Stimulated activated CD8-positive, alpha-beta memory T cell treated with anti-CD3 and anti-CD28 coated beads, Interleukin-15, amount 100 ng/mL, for 48 hours (primary cell): Measurements from ENCODE around the gene C1orf115.
"Not testable (repeated sequence)": the region's sequence is repeated elsewhere in the genome, so short reads cannot be mapped to it uniquely, and the experiment has no call there.

Experiments
- DNase-seq, 2 donors: peaks; one replicate each; pipeline ENCODE4 v3.0.0-alpha.2; 2020; ENCODE audit warnings: low read depth in 2 of 2

C1orf115 gene

DNA sequence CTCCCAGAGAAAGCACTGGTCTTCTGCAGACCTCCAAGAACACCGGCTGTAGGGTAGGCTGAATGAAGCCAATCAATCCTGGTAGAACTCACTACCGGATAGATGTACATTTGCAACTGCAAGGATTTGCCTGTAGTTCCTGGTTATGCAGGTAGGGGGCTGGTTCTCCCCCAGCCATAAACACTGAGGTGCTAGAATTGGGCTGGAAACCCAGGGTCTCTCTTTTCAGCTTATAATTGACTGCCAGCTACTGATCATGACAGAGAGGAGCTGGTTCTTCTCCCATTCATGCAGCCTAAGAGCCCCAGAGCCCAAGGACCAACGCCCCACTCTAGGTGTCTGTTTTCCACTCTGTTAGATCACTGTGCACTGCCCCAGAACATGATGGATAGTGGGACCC lies 36.5 kb downstream of the C1orf115 start:
- DNase-seq: no peak

DNA sequence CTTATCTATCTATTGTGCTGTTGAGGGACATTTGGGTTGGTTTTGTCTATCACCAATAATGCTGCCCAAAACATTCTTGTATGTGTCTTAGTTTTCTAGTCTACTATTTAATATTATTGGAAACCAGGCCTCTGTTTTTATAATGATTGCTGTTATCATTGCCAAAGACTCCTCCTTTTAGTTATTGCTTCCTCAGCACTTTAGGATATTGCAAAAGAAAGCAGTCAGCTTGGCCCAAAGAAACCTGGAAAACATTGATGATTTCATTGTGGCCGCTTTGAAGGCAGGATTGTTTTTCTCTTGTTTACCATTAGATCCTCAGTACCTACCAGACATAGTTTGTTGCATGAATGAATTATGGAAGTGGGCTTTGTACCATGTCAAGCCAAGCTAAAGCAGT lies 37.4 kb downstream of the C1orf115 start:
- no peak for DNase-seq

DNA sequence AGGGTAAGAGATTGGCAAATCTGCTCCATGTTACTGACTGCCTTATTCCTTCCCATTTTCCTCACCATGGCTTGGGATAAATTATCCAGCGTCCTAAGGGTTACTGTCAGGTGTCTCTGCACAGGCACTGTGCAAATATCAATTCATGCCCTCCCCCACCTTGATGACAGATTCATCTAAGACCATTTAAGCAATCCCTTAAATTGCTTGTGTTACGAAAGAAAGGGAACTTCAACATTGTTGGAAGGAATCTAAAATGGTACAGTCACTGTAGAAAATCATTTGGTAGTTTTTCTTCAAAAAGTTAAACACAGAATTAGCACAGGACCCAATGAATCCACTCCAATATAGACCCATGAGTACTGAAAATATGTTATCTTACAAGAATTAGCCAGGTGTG lies 40.3 kb downstream of the C1orf115 start:
- no peak for DNase-seq

DNA sequence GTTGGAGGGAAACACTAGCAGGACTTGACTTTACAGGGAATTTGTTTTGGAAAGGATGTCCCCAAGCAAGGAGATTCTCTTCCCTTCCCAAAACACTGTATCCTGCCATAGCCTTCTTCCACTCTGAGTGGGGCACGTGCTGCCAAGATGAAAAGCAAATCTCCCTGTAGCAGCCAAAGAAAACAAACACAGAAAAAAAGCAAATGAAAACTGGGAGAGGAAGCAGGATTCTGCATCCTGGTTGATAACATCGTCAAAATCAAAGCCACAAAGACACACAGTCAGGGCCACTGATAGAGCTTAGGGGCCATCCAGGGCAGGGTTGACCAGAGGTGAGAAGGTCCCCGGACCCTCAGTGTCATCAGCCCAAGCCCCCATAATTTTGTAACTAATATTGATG lies 42.0 kb downstream of the C1orf115 start:
- DNase-seq: no peak

DNA sequence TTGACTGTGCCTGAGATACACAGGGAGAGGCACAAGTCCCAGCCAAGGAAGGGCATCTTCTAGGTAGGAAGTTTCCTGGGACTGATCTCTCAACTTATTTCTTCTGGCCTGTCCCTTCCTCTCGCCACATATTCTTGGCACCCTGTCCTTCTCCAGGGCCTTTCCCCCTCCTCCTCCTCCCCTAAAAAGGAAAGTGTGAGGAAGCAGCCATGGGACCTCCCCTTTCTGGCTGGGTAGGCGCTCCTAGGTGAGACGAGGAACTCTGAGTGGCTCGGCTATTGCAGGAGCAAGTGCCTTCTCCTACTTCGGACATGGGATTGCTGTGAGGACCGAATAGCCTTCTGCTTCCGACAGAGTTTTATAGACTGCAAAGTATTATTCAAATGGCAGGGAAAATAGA lies 42.5 kb downstream of the C1orf115 start:
- no peak for DNase-seq

DNA sequence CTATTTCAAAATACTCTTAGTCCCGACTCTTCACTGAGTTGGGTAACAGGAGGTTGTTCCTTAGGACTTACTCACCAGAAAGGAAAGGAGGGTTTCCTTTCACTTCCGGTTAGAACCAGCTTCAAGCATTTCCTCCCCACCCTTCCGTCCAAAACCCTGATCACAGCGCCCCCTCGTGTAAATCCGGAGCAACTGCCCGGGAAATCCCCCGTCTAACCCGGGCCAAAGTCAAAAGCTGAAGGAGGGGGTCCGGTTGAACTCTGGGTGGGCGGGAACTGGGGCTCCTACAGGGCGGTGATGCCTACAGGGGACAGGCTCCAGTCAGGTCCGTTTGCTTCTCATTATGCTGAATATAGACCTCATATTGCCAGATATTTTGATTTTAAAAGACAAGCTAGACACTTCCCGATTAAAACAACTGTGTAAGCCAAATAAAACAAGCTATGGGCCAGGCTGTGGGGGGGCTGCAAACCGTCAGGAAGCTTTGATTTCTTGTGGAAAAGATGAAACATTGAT lies 43.0 kb downstream of the C1orf115 start:
- peak; percentile 47 to 52 for DNase-seq

DNA sequence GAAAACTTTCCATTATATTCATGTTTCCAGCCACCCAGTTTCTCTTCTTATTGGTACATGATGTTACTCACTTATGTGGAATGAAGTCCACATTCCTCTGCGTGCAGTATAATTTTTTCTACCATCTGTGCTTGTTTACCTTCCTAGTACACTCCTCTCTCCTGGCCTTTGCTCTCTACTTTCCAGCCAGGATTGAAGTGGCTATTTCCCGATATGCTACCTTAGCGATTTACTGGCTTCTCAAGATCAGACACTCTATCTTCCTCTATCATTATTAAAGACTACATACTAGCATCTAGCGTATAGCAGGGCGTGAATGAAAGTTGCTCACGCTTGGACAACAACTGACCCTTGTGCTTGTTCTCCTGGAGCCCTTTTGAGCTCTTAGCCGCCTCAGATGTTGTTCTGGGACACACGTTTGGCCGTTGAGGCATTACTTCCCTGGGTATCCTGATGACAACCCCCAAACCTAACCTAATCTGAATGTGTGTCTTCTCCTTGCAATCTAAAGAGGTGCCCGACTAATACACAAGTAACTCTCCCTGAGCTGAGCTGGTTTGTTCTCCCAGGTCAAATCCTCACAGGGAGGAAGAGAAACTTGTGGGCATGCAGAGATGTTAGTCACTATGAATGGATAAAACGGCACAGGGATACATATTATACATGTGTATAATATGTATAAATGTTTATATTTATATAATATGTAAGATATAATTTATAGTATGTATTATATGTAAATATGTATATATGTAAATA lies 44.6 kb downstream of the C1orf115 start:
- no peak for DNase-seq

DNA sequence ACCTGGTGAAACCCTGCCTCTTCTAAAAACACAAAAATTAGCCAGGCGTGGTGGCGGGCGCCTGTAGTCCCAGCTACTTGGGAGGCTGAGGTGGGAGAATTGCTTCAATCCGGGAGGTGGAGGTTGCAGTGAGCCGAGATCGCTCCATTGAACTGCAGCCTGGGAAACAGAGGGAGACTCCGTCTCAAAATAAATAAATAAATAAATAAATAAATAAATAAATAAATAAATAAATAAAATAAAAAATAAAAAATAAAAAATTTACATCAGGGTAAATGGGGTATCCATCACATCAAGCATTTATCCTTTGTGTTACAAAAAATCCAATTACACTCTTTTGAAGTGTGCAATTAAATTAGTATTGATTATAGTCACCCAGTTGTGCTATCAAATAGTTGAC lies 46.1 kb downstream of the C1orf115 start:
- DNase-seq: not testable (repeated sequence)

DNA sequence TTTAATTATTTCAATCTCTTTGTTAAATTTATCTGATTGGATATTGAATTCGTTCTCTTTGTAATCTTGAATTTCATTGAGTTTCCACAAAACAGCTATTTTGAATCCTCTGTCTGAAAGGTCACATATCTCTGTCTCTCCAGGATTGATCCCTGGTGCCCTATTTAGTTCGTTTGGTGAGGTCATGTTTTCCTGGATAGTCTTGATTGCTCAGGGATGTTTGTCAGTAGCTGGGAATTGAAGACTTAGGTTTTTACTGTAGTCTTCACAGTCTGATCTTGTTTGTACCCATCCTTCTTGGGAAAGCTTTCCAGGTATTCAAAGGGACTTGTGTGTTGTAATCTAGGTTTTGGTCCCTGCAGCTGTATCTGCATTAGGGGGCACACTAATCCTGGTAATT lies 51.2 kb downstream of the C1orf115 start:
- no peak for DNase-seq

DNA sequence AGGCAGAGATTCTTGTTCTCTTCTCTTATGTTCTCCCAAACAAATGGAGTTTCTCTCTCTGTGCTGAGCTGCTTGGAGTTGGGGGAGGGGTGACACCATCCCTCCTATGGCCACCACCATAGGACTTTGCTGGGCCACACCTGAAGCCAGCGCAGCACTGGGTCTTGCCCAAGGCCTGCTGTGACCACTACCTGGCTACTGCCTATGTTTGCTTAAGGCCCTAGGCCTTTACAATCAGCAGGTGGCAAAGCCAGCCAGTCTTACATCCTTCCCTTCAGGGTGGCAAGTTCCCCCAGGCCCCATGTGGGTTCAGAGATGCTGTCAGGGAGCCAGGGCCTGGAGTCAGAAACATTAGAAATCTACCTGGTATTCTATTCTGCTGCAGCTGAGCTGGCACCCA lies 51.7 kb downstream of the C1orf115 start:
- no peak for DNase-seq

DNA sequence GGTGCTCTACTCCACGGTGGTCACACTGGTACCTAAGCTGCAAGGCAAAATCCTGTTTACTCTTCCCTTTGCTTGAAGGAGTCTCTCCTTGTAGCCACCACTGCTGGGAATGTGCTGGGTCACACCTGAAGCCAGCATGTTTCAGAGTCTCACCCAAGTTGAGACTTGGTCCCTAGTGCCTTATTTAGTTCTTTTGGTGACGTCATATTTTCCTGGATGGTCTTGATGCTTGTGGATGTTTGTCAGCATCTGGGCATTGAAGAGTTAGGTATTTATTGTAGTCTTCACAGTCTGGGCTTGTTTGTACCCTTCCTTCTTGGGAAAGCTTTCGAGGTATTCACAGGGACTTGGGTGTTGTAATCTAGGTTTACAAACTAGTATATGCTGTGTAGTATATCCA lies 52.4 kb downstream of the C1orf115 start:
- DNase-seq: no peak

DNA sequence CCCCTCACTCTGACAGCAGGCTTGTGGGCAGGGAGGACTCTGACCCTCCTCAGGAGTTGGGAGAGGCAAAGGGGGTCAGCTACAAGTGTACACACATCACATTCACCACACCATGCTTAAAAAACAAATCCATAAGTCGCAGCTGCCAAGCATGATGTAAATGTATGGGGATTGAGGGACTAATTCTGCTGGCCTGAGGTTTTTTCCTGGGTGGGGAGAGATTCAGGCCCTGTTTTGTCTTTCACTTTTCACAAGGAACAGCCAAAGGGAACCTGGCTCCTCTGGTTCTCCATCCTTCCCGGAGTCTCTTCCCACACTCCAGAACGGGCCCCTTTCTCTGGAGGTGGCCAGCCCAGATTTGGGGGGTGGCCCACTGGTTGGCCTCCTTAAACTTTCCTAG lies 56.7 kb downstream of the C1orf115 start:
- DNase-seq: no peak

DNA sequence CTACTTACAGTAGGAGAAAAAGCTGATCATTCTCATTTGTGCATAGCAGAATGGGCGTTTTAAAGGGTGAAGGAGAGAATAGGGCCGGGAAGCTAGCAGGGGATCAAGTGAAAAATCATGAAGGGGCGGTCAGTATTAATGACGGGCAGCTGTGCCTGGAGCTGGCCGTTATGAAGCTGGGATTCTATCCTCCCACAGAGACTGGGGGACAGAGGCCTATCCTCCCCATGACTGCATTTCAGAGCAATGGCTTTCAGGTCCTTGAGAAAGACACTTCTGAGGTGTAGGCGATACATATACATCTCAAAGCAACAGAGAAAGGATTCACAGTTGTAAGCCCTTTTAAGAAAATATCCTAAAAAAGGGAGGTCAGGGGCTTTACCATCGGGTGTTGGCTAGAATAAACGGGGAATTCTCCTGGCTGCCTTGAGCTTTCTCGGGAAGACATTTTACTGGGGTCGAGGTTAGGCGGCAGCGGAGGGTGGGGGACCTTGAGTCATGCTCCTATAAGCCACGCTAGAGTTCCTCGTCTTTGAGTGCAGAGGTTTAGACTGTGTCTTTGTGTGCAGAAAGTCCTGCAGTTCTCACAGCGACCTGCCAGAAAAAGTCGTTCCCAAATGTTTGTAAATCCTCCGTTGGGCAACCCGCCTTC lies 57.4 kb downstream of the C1orf115 start:
- DNase-seq: no peak

DNA sequence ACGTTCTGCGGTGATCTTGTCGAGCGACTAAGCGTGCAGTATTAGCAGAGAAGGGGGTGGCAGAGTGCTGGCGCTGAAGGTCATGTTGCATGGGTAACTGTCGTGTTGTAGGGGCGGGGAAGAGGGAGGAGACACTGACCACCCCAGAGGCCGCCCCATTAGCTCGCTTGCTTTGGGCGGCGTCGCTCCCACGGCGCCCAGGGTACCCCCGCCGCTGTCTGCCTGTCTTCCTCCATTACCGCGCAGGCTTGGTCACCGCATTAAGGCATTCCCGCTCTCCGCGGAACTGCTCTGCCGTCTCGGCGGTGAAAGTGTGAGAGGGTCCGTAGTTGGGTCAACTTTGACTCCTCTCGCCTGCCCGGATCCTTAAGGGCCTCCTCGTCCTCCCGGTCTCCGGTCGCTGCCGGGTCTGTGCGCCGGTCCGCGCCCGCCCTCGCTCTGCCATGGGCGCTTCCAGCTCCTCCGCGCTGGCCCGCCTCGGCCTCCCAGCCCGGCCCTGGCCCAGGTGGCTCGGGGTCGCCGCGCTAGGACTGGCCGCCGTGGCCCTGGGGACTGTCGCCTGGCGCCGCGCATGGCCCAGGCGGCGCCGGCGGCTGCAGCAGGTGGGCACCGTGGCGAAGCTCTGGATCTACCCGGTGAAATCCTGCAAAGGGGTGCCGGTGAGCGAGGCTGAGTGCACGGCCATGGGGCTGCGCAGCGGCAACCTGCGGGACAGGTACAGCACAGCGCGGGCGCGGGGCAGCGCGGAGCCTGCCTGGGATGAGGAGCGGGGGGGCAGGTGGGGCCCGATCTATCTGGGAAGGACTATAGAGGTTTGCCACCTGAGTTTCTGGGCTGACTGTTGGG lies 58.1 kb downstream of the C1orf115 start, which contains the start of gene MTARC2:
Gene MTARC2 (plus strand): TSS at position 234 of the 846 bp plus-strand sequence. CDS start 210 bp downstream, at position 444.
- no peak for DNase-seq
